ENCODE data around the gene TNFRSF21.

The TNFRSF21 gene

DNA sequence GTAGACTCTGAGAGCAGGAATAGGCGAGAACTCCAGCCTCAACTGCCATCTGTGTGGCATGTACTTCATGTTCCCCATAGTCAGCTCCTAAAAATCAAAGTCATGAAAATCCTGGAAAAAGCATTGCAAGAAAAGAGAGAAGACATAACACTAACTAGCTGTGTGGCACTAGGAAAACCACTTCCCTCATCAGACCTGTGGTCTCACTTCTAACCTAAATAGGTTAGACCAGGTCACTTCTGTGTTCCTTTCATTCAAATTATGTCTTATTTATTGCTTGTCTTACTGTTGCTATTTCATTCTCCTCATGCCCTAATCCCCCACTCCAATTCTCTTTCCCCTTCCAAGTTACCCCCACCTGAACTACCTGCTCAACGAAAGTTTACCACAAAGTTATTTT is 70.2 kb downstream of the TNFRSF21 start:
- no peak for DNase-seq
- H3K4me1 ChIP-seq (ENCODE audit: low read length), result peaks cover 16% of the 10 kb centered on the region

DNA sequence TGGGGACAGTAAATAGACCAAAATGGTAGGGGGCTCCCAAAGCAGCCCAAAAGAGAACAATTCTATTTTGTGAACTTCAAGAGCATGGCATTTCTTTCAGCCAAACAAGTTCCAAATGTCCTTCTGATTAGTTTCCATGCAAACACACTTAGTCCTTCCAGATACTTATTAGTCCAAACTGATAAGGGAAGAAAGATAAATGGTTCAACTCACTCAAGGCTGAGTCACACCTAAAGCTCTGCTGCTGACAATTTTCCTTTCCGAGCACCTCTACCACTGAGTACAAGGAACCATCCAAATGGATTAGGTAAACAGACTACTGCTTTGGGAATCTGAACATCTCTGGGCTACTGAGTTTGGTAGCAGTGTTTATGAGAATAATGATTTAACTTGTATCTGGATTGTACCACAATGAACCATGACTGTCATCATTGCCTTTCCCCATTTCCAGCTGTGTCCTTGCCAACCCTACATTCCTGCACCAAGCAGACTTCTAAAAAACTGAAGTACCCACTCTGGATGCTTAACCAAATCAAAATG is 71.2 kb downstream of the TNFRSF21 start:
- Histone ChIP-seq H2AFZ (ENCODE audit: low read length) (no peak overlapping the region), H3K79me2 (ENCODE audit: low read length) (no peaks in the 10 kb centered on the region), H3K4me3 (ENCODE audit: low read length) (no peak overlapping the region), H3K4me2 (ENCODE audit: low read depth, low read length) (no peak overlapping the region), H3K27ac (ENCODE audit: low read length) (no peak overlapping the region), H3K9me2 (replicated peaks; ENCODE audit: insufficient read depth, low read length) (no peaks in the 10 kb centered on the region), H3K9me3 (replicated peaks; ENCODE audit: insufficient read depth, low read length) (no peaks in the 10 kb centered on the region), H3K4me1 (ENCODE audit: low read length) (peaks cover 16% of the 10 kb centered on the region), H4K20me1 (ENCODE audit: insufficient read depth, low read length) (no peaks in the 10 kb centered on the region), H3K27me3 (replicated peaks; ENCODE audit: insufficient read depth, low read length) (no peaks in the 10 kb centered on the region), H3K36me3 (replicated peaks; ENCODE audit: insufficient read depth, low read length) (no peaks in the 10 kb centered on the region), H3F3A (ENCODE audit: insufficient read depth, low read length) (peaks cover 4% of the 10 kb centered on the region; the same call in 1 of the 2 replicates), H3K9ac (ENCODE audit: low read length) (no peak overlapping the region)
- no peak for TF ChIP-seq EZH2 (optimal IDR thresholded peaks at IDR 0.05; ENCODE audit: low read depth, low read length)
- TF ChIP-seq, protein P1, sequence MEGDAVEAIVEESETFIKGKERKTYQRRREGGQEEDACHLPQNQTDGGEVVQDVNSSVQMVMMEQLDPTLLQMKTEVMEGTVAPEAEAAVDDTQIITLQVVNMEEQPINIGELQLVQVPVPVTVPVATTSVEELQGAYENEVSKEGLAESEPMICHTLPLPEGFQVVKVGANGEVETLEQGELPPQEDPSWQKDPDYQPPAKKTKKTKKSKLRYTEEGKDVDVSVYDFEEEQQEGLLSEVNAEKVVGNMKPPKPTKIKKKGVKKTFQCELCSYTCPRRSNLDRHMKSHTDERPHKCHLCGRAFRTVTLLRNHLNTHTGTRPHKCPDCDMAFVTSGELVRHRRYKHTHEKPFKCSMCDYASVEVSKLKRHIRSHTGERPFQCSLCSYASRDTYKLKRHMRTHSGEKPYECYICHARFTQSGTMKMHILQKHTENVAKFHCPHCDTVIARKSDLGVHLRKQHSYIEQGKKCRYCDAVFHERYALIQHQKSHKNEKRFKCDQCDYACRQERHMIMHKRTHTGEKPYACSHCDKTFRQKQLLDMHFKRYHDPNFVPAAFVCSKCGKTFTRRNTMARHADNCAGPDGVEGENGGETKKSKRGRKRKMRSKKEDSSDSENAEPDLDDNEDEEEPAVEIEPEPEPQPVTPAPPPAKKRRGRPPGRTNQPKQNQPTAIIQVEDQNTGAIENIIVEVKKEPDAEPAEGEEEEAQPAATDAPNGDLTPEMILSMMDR (IDR thresholded peaks at IDR 0.05; ENCODE audit: low read length), result no peak
- no peak for TF ChIP-seq EZH2phosphoT487 (IDR thresholded peaks at IDR 0.05; ENCODE audit: low read length)
- DNase-seq, result no peak

More for the DNA sequence above, 70.2 kb downstream of the TNFRSF21 start:
- Histone ChIP-seq H3F3A (ENCODE audit: insufficient read depth, low read length) (peaks cover 4% of the 10 kb centered on the region; the same call in 1 of the 2 replicates), H3K27ac (ENCODE audit: low read length) (no peak overlapping the region), H3K9me3 (replicated peaks; ENCODE audit: insufficient read depth, low read length) (no peaks in the 10 kb centered on the region), H3K27me3 (replicated peaks; ENCODE audit: insufficient read depth, low read length) (no peaks in the 10 kb centered on the region), H3K4me3 (ENCODE audit: low read length) (no peak overlapping the region), H3K9ac (ENCODE audit: low read length) (no peak overlapping the region), H3K4me2 (ENCODE audit: low read depth, low read length) (no peak overlapping the region), H4K20me1 (ENCODE audit: insufficient read depth, low read length) (no peaks in the 10 kb centered on the region), H2AFZ (ENCODE audit: low read length) (no peak overlapping the region), H3K79me2 (ENCODE audit: low read length) (no peaks in the 10 kb centered on the region), H3K9me2 (replicated peaks; ENCODE audit: insufficient read depth, low read length) (no peaks in the 10 kb centered on the region), H3K36me3 (replicated peaks; ENCODE audit: insufficient read depth, low read length) (no peaks in the 10 kb centered on the region)
- TF ChIP-seq EZH2 (optimal IDR thresholded peaks at IDR 0.05; ENCODE audit: low read depth, low read length), result no peak
- TF ChIP-seq, protein P1 (IDR thresholded peaks at IDR 0.05; ENCODE audit: low read length), result no peak
- TF ChIP-seq EZH2phosphoT487 (IDR thresholded peaks at IDR 0.05; ENCODE audit: low read length), result no peak

DNA sequence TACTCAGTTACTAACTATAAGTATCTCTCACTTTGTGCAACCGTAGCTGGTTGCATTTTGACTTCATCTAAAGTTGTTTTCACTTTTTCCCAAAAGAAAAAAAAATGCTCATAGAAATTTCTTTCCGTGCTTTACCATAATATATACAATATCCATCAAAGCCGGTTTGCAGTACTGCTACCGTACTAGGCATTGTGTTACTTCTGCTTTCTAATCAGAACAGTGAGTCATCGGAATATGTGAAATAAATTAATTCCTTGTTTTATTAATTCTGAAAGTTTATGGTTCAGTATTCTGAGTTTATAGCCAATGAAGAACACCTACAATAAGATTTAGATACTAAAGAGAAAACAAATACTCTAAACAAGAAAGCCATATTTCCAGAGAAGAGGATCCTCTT is 72.5 kb downstream of the TNFRSF21 start:
- no peaks in the 10 kb centered on the region for H3K36me3 ChIP-seq (replicated peaks; ENCODE audit: insufficient read depth, low read length)
- no peak overlapping the region for H3K4me2 ChIP-seq (ENCODE audit: low read depth, low read length)

More for the DNA sequence above, 72.5 kb downstream of the TNFRSF21 start:
- Histone ChIP-seq H3K27ac (ENCODE audit: low read length) (no peak overlapping the region), H3K4me1 (ENCODE audit: low read length) (peaks cover 8% of the 10 kb centered on the region), H3K27me3 (replicated peaks; ENCODE audit: insufficient read depth, low read length) (no peaks in the 10 kb centered on the region), H2AFZ (ENCODE audit: low read length) (no peak overlapping the region), H4K20me1 (ENCODE audit: insufficient read depth, low read length) (no peaks in the 10 kb centered on the region), H3K4me3 (ENCODE audit: low read length) (no peak overlapping the region), H3K9ac (ENCODE audit: low read length) (no peak overlapping the region), H3K79me2 (ENCODE audit: low read length) (no peaks in the 10 kb centered on the region), H3K9me2 (replicated peaks; ENCODE audit: insufficient read depth, low read length) (no peaks in the 10 kb centered on the region), H3K9me3 (replicated peaks; ENCODE audit: insufficient read depth, low read length) (no peaks in the 10 kb centered on the region), H3F3A (ENCODE audit: insufficient read depth, low read length) (no peaks in the 10 kb centered on the region)
- no peak for DNase-seq
- TF ChIP-seq EZH2 (optimal IDR thresholded peaks at IDR 0.05; ENCODE audit: low read depth, low read length) (no peak), EZH2phosphoT487 (IDR thresholded peaks at IDR 0.05; ENCODE audit: low read length) (no peak)
- TF ChIP-seq, protein P1 (IDR thresholded peaks at IDR 0.05; ENCODE audit: low read length), result no peak
